PC-3 (cell line): ENCODE results near the gene TRAF3. TPM values are rescaled to one million over a fixed set of nuclear protein-coding genes. Genes with fewer than 3 reads are reported as not detected.

Experiments used
- ATAC-seq: fragments of 200-7000 bp; cut with Tn5 transposase; 2 replicates; pipeline ENCODE4 v1.9.1; 2020; ENCODE audit warnings: mild to moderate bottlenecking, moderate library complexity
- BruUV-seq: library from RNA; stranded (reverse); fragments of 400-500 nt; replicated peaks from 2 replicates; lab custom pipeline; 2021; lab: Mats Ljungman, UMichigan
- CTCF ChIA-PET: fragments of 300-600 bp; sonication (Branson Sonifier 250); formaldehyde crosslinking; loops from one replicate; lab custom pipeline; 2022; ENCODE audit warnings: antibody characterized with exemption; lab: Charles Lee
- POLR2A ChIA-PET: fragments of 300-600 bp; sonication (Branson Sonifier 250); formaldehyde crosslinking; loops from one replicate; lab custom pipeline; 2022; ENCODE audit warnings: antibody characterized with exemption; ENCODE audit not compliant: unreplicated experiment; lab: Charles Lee
- DNase-seq: peaks from one replicate; pipeline ENCODE4 v3.0.0-alpha.2; 2015
- H2AFZ ChIP-seq: fragments of 300-600 bp; sonication (generic); 2 replicates; pipeline ENCODE4 v1.6.0; 2016; ENCODE audit warnings: antibody characterized with exemption, low read length
- H3F3A ChIP-seq: fragments of 300-600 bp; sonication (generic); one replicate; pipeline ENCODE4 v1.6.0; 2017; ENCODE audit warnings: antibody characterized with exemption, low read length, control low read depth, mild to moderate bottlenecking; ENCODE audit not compliant: unreplicated experiment
- H3K27ac ChIP-seq: fragments of 300-600 bp; sonication (generic); 2 replicates; pipeline ENCODE4 v1.5.1; 2016; ENCODE audit warnings: mild to moderate bottlenecking, low read length
- H3K27me3 ChIP-seq: fragments of 300-600 bp; sonication (generic); 2 replicates; pipeline ENCODE4 v1.6.1; 2016; ENCODE audit warnings: low read length, mixed read lengths
- H3K36me3 ChIP-seq: fragments of 300-600 bp; sonication (generic); 2 replicates; pipeline ENCODE4 v1.6.1; 2016; ENCODE audit warnings: low read depth, mixed run types, low read length, mixed read lengths
- H3K4me1 ChIP-seq: fragments of 300-600 bp; sonication (generic); 2 replicates; pipeline ENCODE4 v1.5.1; 2016; ENCODE audit warnings: low read length; ENCODE audit not compliant: insufficient read depth
- H3K4me2 ChIP-seq: fragments of 300-600 bp; sonication (generic); 2 replicates; pipeline ENCODE4 v1.6.0; 2016; ENCODE audit warnings: low read length
- H3K4me3 ChIP-seq: fragments of 300-600 bp; sonication (generic); 2 replicates; pipeline ENCODE4 v1.5.1; 2016; ENCODE audit warnings: mild to moderate bottlenecking, low read length, mixed read lengths
- H3K79me2 ChIP-seq: fragments of 300-600 bp; sonication (generic); 2 replicates; pipeline ENCODE4 v1.6.1; 2017; ENCODE audit warnings: low read length, mixed read lengths
- H3K9ac ChIP-seq: fragments of 300-600 bp; sonication (generic); 2 replicates; pipeline ENCODE4 v1.6.0; 2016; ENCODE audit warnings: mild to moderate bottlenecking, low read length
- H3K9me2 ChIP-seq: fragments of 300-600 bp; sonication (generic); replicated peaks from 2 replicates; pipeline ENCODE4 v1.6.1; 2016; ENCODE audit warnings: mixed run types, low read length, mixed read lengths
- H3K9me3 ChIP-seq: fragments of 300-600 bp; sonication (generic); 2 replicates; pipeline ENCODE4 v1.6.1; 2016; ENCODE audit warnings: low read length, mixed read lengths
- H4K20me1 ChIP-seq: fragments of 300-600 bp; sonication (generic); 2 replicates; pipeline ENCODE4 v1.6.1; 2016; ENCODE audit warnings: low read length, mixed read lengths
- EZH2 ChIP-seq: fragments of 300-600 bp; sonication (generic); IDR thresholded peaks from one replicate; pipeline ENCODE4 v1.6.1; 2017; ENCODE audit warnings: antibody characterized with exemption, mild to moderate bottlenecking, low read length; ENCODE audit not compliant: unreplicated experiment
- EZH2phosphoT487 ChIP-seq: fragments of 300-600 bp; sonication (generic); IDR thresholded peaks from 2 replicates; pipeline ENCODE4 v1.6.1; 2018; ENCODE audit warnings: mild to moderate bottlenecking, antibody characterized with exemption, low read length, borderline replicate concordance
- intact Hi-C: fragments of 100-400 bp; cut with micrococcal nuclease; formaldehyde crosslinking; loops from 2 replicates; pipeline ENCODE4 v1.9.0; 2023
- total RNA-seq: library from RNA; depleted of rRNA; stranded (reverse); fragments of >200 nt; gene quantifications from 2 replicates; pipeline ENCODE4 v1.2.3, GENCODE V29; 2014
- TF ChIP-seq, protein P1 (sequence below): fragments of 300-600 bp; sonication (generic); conservative IDR thresholded peaks from 2 replicates; pipeline ENCODE4 v1.5.1; 2017; ENCODE audit warnings: antibody characterized with exemption, low read depth, mild to moderate bottlenecking, low read length

The TRAF3 gene
- total RNA-seq, 1 experiment from 2014 or later, result 19.4 TPM

DNA sequence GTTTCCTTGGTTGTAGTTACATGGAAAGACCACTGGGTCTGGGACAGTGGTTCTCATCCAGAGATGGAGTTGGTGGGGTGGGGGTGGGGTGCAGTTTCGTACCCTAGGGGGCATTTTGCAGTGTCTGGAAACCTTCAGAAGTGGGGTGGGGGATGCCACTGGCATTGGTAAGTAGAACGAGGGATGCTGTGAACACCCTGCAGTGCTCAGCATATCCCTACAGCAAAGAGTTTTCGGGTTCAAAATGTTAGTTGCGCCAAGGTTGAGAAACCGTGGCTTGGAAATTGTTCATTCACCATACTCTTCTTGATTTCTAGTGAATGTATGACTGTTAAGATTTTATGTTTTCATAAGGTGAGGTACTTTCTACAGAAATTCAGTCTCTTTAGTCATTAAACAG, 28.7 kb downstream of the TRAF3 start:
- Histone ChIP-seq H3F3A (no peaks in the 10 kb centered on the region), H3K27me3 (no peaks in the 10 kb centered on the region), H3K4me3 (no peak overlapping the region), H3K9me3 (no peaks in the 10 kb centered on the region), H3K9ac (no peak overlapping the region), H4K20me1 (peaks cover 9% of the 10 kb centered on the region; the same call in 1 of the 2 replicates), H2AFZ (no peak overlapping the region), H3K4me2 (no peak overlapping the region), H3K4me1 (0 out of 2 replicates have a peak, but pooled peaks cover 6% of the 10 kb centered on the region), H3K27ac (no peak overlapping the region), H3K79me2 (peaks cover 74% of the 10 kb centered on the region), H3K9me2 (no peaks in the 10 kb centered on the region), H3K36me3 (no peaks in the 10 kb centered on the region)
- DNase-seq, result no peak
- no peak for ATAC-seq
- POLR2A ChIA-PET, result no interaction called here
- CTCF ChIA-PET, result no interaction called here
- intact Hi-C loops, result no loop called here
- no TSS peak for BruUV-seq
- TF ChIP-seq, protein P1, sequence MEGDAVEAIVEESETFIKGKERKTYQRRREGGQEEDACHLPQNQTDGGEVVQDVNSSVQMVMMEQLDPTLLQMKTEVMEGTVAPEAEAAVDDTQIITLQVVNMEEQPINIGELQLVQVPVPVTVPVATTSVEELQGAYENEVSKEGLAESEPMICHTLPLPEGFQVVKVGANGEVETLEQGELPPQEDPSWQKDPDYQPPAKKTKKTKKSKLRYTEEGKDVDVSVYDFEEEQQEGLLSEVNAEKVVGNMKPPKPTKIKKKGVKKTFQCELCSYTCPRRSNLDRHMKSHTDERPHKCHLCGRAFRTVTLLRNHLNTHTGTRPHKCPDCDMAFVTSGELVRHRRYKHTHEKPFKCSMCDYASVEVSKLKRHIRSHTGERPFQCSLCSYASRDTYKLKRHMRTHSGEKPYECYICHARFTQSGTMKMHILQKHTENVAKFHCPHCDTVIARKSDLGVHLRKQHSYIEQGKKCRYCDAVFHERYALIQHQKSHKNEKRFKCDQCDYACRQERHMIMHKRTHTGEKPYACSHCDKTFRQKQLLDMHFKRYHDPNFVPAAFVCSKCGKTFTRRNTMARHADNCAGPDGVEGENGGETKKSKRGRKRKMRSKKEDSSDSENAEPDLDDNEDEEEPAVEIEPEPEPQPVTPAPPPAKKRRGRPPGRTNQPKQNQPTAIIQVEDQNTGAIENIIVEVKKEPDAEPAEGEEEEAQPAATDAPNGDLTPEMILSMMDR, result no peak
- TF ChIP-seq EZH2phosphoT487 (no peak), EZH2 (no peak)

DNA sequence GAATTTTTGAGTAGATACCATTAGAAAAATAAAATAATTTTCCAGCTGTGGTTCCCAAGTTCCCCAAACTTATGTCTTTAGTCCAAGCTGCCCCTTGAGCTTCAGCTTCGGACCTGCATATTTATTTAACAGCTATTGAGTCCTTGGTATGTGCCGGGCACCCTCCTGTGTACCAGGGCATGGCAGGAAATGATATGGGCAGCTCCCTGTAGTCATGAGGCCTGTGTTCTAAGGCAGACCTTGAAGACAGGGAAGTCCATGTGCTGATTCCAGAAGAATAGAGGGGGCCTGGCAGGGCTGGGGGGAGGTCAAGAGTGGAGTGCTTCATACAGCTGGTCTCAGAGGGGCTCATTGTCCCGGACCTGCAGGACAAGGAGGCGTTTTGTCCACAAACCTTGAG, 29.2 kb downstream of the TRAF3 start:
- Histone ChIP-seq H3K9me3 (no peaks in the 10 kb centered on the region), H3K4me1 (0 out of 2 replicates have a peak, but pooled peaks cover 6% of the 10 kb centered on the region), H2AFZ (no peak overlapping the region), H4K20me1 (peaks cover 9% of the 10 kb centered on the region; the same call in 1 of the 2 replicates), H3K27me3 (no peaks in the 10 kb centered on the region), H3K4me3 (no peak overlapping the region), H3K79me2 (peaks cover 76% of the 10 kb centered on the region), H3K9ac (no peak overlapping the region), H3F3A (no peaks in the 10 kb centered on the region), H3K9me2 (no peaks in the 10 kb centered on the region), H3K27ac (no peak overlapping the region), H3K36me3 (no peaks in the 10 kb centered on the region), H3K4me2 (no peak overlapping the region)
- POLR2A ChIA-PET, result no interaction called here
- CTCF ChIA-PET, result no interaction called here
- no peak for DNase-seq
- intact Hi-C loops, result no loop called here
- no TSS peak for BruUV-seq
- TF ChIP-seq EZH2 (no peak), EZH2phosphoT487 (no peak)
- TF ChIP-seq, protein P1, result no peak
- no peak for ATAC-seq

DNA sequence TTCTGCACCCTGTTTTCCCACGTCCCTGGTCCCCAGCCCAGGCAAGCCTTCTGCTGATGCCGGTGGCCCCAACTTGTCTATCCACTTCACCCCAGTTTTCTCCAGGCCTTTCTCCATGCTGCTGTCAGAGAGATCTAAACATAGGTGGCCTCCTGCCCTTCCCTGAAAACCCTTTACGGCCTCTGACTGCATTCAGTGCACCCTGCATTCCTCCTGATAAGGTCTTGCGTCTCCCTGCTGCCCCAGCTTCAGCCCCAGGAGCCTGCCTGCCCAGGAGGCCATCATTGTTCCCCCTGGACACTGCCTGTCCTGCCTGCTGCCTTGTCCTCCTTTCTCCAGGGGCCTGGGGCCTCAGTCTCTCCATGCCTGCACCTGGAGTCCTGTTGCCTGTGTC, 29.8 kb downstream of the TRAF3 start:
- no peaks in the 10 kb centered on the region for H3K27me3 ChIP-seq
- H3F3A ChIP-seq, result no peaks in the 10 kb centered on the region
- H2AFZ ChIP-seq, result no peak overlapping the region
- H3K9me2 ChIP-seq, result no peaks in the 10 kb centered on the region
- H3K36me3 ChIP-seq, result no peaks in the 10 kb centered on the region
- no TSS peak for BruUV-seq
- H3K4me3 ChIP-seq, result no peak overlapping the region
- TF ChIP-seq, protein P1, result no peak
- TF ChIP-seq EZH2 (no peak), EZH2phosphoT487 (no peak)
- no peak for DNase-seq
- ATAC-seq, result no peak
- CTCF ChIA-PET, result no interaction called here
- H3K27ac ChIP-seq, result no peak overlapping the region
- H3K4me2 ChIP-seq, result no peak overlapping the region
- H3K9ac ChIP-seq, result no peak overlapping the region
- POLR2A ChIA-PET, result no interaction called here
- no peaks in the 10 kb centered on the region for H3K9me3 ChIP-seq
- H3K79me2 ChIP-seq, result peaks cover 82% of the 10 kb centered on the region
- intact Hi-C loops, result no loop called here
- H4K20me1 ChIP-seq, result peaks cover 9% of the 10 kb centered on the region; the same call in 1 of the 2 replicates
- H3K4me1 ChIP-seq, result 0 out of 2 replicates have a peak, but pooled peaks cover 6% of the 10 kb centered on the region
